Astrocyte of the spinal cord (primary cell): ENCODE data around the gene GRAMD2B.

ENCODE experiments used
- DNase-seq: peaks from one replicate; pipeline ENCODE4 v3.0.0; 2011; ENCODE audit warnings: low read depth, low spot score
- H3K4me3 ChIP-seq: 2 replicates; pipeline ENCODE4 v1.5.1; 2011; ENCODE audit warnings: low read depth, mild to moderate bottlenecking, low read length, moderate library complexity
- in situ Hi-C: cut with HindIII; loops from 2 replicates; pipeline ENCODE4 v1.10.0; 2017; ENCODE audit warnings: low sequenced_read_pairs
- TF ChIP-seq, protein P1 (sequence below): IDR thresholded peaks from 2 replicates; pipeline ENCODE4 v1.5.1; 2012; ENCODE audit warnings: low read depth, mild to moderate bottlenecking, low read length, inconsistent platforms

Gene GRAMD2B

DNA sequence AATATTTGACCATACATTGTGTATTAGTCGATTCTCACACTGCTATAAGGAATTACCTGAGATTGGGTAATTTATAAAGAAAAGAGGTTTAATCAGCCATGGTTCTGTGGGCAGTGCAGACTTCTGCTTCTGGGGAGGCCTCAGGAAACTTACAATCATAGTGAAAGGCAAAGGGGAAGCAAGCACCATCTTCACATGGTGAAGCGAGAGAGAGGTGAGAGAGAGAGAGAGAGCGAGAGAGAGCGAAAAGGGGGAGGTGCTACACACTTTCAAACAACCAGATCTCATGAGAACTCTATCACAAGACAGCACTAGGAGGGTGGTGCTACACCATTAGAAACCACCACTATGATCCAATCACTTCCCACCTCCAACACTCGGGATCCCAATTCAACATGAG lies 4.1 kb upstream of the GRAMD2B start:
- in situ Hi-C loops, result no loop called here
- TF ChIP-seq, protein P1, sequence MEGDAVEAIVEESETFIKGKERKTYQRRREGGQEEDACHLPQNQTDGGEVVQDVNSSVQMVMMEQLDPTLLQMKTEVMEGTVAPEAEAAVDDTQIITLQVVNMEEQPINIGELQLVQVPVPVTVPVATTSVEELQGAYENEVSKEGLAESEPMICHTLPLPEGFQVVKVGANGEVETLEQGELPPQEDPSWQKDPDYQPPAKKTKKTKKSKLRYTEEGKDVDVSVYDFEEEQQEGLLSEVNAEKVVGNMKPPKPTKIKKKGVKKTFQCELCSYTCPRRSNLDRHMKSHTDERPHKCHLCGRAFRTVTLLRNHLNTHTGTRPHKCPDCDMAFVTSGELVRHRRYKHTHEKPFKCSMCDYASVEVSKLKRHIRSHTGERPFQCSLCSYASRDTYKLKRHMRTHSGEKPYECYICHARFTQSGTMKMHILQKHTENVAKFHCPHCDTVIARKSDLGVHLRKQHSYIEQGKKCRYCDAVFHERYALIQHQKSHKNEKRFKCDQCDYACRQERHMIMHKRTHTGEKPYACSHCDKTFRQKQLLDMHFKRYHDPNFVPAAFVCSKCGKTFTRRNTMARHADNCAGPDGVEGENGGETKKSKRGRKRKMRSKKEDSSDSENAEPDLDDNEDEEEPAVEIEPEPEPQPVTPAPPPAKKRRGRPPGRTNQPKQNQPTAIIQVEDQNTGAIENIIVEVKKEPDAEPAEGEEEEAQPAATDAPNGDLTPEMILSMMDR, result no peak
- DNase-seq, result no peak

DNA sequence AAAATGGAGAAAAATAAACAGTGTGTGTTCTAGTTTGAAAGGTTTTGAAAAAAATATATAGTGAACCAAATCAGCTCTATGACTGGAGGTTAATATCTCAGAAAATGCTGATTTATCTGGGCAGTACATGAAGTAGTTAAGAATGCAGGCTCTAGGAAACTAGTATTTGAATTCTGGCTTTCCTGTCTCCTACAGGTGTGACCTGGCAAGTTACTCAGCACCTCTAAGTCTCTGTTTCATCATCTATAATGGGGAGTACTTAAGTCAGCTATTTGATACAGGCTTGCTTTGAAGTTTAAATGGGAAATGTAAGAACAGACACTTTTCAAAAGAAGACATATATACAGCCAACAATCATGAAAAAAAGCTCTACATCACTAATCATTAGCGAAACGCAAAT lies 5.2 kb downstream of the GRAMD2B start:
- in situ Hi-C loops, result no loop called here
- DNase-seq, result no peak
- no peak overlapping the region for H3K4me3 ChIP-seq
- TF ChIP-seq, protein P1, result no peak

More for the DNA sequence above, 4.1 kb upstream of the GRAMD2B start:
- H3K4me3 ChIP-seq, result no peak overlapping the region

DNA sequence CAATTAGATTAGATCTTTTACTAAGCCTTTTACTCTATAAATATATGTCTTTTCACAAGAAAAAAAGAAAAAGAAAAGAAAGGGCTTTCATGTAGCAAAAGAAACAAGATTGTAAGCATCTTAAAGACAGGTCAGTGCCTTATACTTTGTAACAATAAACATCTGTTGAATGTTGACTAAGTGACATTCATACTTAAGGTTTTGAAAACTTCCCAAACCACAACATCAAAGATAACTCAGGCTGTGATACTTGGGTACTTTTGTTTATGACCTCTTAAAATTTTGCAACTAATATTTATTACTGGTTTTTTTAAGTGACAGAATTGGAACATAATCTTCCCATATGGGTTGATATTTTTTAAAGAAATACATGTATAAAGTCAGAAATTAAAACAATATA lies 7.4 kb downstream of the GRAMD2B start:
- in situ Hi-C loops, result no loop called here

DNA sequence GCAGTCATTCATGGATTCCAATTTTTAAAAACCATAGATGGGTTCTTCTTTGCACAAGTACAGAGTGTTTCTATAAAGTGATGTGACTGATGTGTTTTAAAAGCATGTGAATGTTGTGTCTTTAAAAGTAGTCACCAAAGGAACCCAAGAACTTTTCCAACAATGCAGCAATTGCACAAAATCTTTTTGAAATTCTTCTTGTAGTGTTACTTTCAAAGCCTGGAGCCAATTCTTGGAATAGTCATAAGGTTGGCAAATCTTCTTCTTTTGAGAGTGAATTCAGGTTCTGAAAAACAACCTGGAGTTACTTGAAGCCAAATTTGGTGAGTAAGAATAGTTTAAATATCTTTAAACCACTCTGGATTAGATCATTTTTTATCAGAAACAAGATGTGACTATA lies 10.5 kb downstream of the GRAMD2B start:
- H3K4me3 ChIP-seq, result no peak overlapping the region
- TF ChIP-seq, protein P1, result no peak
- peak; percentile 59 for DNase-seq
- in situ Hi-C loops, result no loop called here

More for the DNA sequence above, 7.4 kb downstream of the GRAMD2B start:
- no peak for DNase-seq
- TF ChIP-seq, protein P1, result no peak
- H3K4me3 ChIP-seq, result no peak overlapping the region

DNA sequence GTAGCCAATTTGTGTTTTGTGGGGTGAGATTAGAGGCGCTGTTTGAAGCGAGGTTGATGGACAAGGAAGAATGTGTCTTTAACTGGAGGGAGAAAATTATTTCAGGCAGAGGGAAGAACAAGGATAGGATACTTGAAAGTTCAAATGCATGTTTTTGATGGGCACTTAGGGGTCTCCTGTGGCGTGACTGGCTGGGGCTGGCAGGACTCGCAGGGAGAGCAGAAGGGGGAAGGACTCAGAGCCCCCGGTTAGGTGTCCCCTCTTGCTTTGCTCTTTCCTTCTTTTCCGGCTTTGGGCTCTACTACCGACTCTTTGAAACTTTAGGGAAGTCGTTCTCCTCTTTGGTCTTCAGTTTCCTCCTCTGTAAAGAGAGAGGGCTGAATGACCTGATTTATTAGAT lies 12.1 kb downstream of the GRAMD2B start:
- TF ChIP-seq, protein P1, result no peak
- no peak overlapping the region for H3K4me3 ChIP-seq
- no peak for DNase-seq
- in situ Hi-C loops, result no loop called here

DNA sequence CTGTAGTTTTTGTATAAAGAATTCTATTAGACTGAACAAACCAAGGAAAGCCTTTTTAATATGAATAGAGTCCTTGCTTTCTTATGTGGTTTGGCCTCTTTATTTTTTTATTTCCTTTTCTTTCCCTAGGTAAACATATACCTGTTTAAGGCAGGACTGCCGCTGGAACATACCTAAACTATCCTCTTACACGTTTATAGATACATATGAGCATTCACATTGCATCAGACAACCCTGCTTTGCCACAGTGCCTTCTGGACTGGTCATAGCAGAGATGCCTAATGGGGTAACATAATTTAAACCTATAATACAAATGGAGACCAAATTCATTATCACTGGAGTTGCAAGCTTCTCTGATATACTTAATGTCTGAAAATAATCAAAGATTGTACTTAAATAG lies 12.5 kb downstream of the GRAMD2B start:
- TF ChIP-seq, protein P1, result no peak
- in situ Hi-C loops, result no loop called here
- no peak for DNase-seq
- no peak overlapping the region for H3K4me3 ChIP-seq

DNA sequence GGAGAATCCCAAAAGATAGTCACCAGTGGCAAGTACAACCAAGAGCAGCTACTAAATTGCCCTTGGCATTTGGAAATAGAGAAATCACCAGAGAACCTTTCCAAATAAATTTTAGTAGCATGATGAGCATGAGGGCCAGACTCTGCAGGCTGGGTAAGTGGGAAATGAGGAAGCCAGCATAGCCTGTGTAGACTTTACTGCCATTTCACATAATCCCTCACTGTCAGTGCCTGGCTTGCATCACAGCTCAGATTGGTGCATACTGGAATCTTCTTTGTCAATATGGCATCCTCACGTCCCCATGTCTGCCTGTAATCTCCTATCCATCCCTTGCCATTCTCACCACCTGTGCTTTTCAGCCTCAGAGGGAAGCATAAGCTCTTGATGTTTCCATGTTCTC lies 14.5 kb downstream of the GRAMD2B start:
- in situ Hi-C loops, result no loop called here
- TF ChIP-seq, protein P1, result no peak
- no peak for DNase-seq
- H3K4me3 ChIP-seq, result no peak overlapping the region
